ENCODE data around the gene ACTMAP. TPM values are rescaled to one million over a fixed set of nuclear protein-coding genes. Genes with fewer than 3 reads are reported as not detected.

ACTMAP gene
- total RNA-seq (10 to 100 TPM in 2 of 10 donors, 1 to 10 TPM in 8; 5.3 to 11.4 (median 8.4) TPM), polyA plus RNA-seq (10 to 100 TPM in 1 of 2 donors, 1 to 10 TPM in 1; 3.6 to 12.8 TPM)
- long read RNA-seq, donor 1, partial matches to known transcripts = 1 of 2 reads
- long read RNA-seq, donor 1, other reads (novel, unspliced or antisense) = 1 of 2 reads
- long read RNA-seq, donor 2, partial matches to known transcripts = 1 of 3 reads
- long read RNA-seq, donor 2, other reads (novel, unspliced or antisense) = 1 of 3 reads
- long read RNA-seq, donor 3, partial matches to known transcripts = 1 of 6 reads
- long read RNA-seq, donor 3, other reads (novel, unspliced or antisense) = 5 of 6 reads

GRCh38 chr19:40750058-40750873, at the start of gene ACTMAP:
TSS of gene ACTMAP (minus strand) at chr19:40750477. CDS start at chr19:40749803, 674 bp downstream.
- peak within 1 kb of the TSS; percentile 56 to 92 (median 79) for H3K4me3 ChIP-seq
- H3K36me3 ChIP-seq = peaks cover 0 to 14% (median 0%) of the 10 kb centered on the region in 9 donors
- WGBS, 2 donors = 0 to 1% methylated on average over 43 of the region's 43 CpGs
- H3K9me3 ChIP-seq = no peaks in the 10 kb centered on the region
- ATAC-seq (peak; percentile 95 to 98 (median 97)), DNase-seq (peak; percentile 98 to 100)
- no peak for TF ChIP-seq CTCF (IDR thresholded peaks at IDR 0.05)
- peak within 1 kb of the TSS; percentile 92 to 99 (median 95) for H3K27ac ChIP-seq
- intact Hi-C loops (cut with DNase I) = loop anchor here in 7 of 10 donors (1.0 to 5.0 kb wide), 9 partner anchors 33 to 87 kb away; partner anchors contain the start of genes COQ8B (in 6 of the 7), ITPKC (in 5 of the 7) and EGLN2 (in 3 of the 7)
- H3K27me3 ChIP-seq = no peaks in the 10 kb centered on the region
- H3K4me1 ChIP-seq = peaks cover 15 to 66% (median 47%) of the 10 kb centered on the region in 9 donors

- intact Hi-C loops (cut with DNase I) = loop anchor here in 5 of 10 donors (2.0 to 10.0 kb wide), 9 partner anchors 19 to 385 kb away; partner anchors contain the start of genes ACTMAP (in 4 of the 5), SNRPA (in 4 of the 5), COQ8B (in 3 of the 5) and ITPKC (in 3 of the 5)
- Histone ChIP-seq H3K4me3 (peak overlapping the region; percentile 76 to 97 (median 93)), H3K9me3 (no peaks in the 10 kb centered on the region), H3K27me3 (no peaks in the 10 kb centered on the region), H3K36me3 (peaks cover 0 to 45% (median 9%) of the 10 kb centered on the region in 9 donors), H3K27ac (peak overlapping the region; percentile 94 to 99 (median 97)), H3K4me1 (peaks cover 36 to 61% (median 55%) of the 10 kb centered on the region in 9 donors)
- TF ChIP-seq CTCF (IDR thresholded peaks at IDR 0.05) = no peak
- DNase-seq (peak; percentile 75 to 80), ATAC-seq (peak; percentile 9 to 40 (median 26))
- WGBS, 2 donors = 1 to 2% methylated on average over 40 of the region's 40 CpGs
Observed at GRCh38 chr19:40799558-40800338, 49.5 kb upstream of the ACTMAP start.

- Histone ChIP-seq H3K9me3 (no peaks in the 10 kb centered on the region), H3K27ac (peak within 1 kb of the TSS; percentile 94 to 99 (median 97)), H3K4me1 (peaks cover 27 to 52% (median 47%) of the 10 kb centered on the region in 9 donors), H3K36me3 (peaks cover 0 to 41% (median 9%) of the 10 kb centered on the region in 9 donors), H3K4me3 (peak within 1 kb of the TSS; percentile 76 to 97 (median 93)), H3K27me3 (no peaks in the 10 kb centered on the region)
- peak in 2 of 9 donors; percentile 3 to 5 for TF ChIP-seq CTCF (IDR thresholded peaks at IDR 0.05)
- intact Hi-C loops (cut with DNase I) = loop anchor here in 5 of 10 donors (1.0 to 10.0 kb wide), 8 partner anchors 20 to 84 kb away; partner anchors contain the start of genes ACTMAP (in 4 of the 5), RAB4B (in 4 of the 5), COQ8B (in 3 of the 5) and ITPKC (in 3 of the 5)
- DNase-seq (peak; percentile 100), ATAC-seq (peak; percentile 83 to 92 (median 90))
- WGBS, 2 donors = 0% methylated on average over 55 to 110 of the region's 110 CpGs
Observed at GRCh38 chr19:40798683-40799557, 48.6 kb upstream of the ACTMAP start, which contains the start of gene EGLN2. TSS of gene EGLN2 (plus strand) at chr19:40799191. CDS start at chr19:40800573, 1,382 bp downstream.

Data from heart right ventricle (tissue), 16 donors.